Measurements from ENCODE around the gene GRK5. TPM values are rescaled to one million over a fixed set of nuclear protein-coding genes. Genes with fewer than 3 reads are reported as not detected.

The GRK5 gene
- total and polyA plus RNA-seq, 9 of the 15 experiments (the other 6 are each of a cell fraction or from before 2014, with no cell fraction given): 0.46 to 0.83 (median 0.67) TPM; not detected in 2

DNA sequence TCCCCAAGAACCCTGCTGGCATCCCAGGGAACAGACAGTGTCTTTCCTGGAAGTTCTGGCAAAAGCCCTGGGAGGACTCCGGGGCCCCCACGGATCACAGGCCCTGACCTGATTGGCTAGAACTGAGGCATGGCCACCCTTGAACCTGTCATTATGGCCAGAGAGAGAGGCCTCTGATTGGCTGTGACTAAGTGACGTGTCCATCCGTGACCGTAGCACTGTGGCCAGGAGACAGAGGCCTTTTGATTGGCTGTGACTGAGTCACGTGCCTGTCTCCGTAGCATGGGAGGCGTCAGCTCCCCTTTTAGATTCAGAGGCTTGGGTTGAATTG is 171.3 kb downstream of the GRK5 start (continued):
- TF ChIP-seq, protein P1, sequence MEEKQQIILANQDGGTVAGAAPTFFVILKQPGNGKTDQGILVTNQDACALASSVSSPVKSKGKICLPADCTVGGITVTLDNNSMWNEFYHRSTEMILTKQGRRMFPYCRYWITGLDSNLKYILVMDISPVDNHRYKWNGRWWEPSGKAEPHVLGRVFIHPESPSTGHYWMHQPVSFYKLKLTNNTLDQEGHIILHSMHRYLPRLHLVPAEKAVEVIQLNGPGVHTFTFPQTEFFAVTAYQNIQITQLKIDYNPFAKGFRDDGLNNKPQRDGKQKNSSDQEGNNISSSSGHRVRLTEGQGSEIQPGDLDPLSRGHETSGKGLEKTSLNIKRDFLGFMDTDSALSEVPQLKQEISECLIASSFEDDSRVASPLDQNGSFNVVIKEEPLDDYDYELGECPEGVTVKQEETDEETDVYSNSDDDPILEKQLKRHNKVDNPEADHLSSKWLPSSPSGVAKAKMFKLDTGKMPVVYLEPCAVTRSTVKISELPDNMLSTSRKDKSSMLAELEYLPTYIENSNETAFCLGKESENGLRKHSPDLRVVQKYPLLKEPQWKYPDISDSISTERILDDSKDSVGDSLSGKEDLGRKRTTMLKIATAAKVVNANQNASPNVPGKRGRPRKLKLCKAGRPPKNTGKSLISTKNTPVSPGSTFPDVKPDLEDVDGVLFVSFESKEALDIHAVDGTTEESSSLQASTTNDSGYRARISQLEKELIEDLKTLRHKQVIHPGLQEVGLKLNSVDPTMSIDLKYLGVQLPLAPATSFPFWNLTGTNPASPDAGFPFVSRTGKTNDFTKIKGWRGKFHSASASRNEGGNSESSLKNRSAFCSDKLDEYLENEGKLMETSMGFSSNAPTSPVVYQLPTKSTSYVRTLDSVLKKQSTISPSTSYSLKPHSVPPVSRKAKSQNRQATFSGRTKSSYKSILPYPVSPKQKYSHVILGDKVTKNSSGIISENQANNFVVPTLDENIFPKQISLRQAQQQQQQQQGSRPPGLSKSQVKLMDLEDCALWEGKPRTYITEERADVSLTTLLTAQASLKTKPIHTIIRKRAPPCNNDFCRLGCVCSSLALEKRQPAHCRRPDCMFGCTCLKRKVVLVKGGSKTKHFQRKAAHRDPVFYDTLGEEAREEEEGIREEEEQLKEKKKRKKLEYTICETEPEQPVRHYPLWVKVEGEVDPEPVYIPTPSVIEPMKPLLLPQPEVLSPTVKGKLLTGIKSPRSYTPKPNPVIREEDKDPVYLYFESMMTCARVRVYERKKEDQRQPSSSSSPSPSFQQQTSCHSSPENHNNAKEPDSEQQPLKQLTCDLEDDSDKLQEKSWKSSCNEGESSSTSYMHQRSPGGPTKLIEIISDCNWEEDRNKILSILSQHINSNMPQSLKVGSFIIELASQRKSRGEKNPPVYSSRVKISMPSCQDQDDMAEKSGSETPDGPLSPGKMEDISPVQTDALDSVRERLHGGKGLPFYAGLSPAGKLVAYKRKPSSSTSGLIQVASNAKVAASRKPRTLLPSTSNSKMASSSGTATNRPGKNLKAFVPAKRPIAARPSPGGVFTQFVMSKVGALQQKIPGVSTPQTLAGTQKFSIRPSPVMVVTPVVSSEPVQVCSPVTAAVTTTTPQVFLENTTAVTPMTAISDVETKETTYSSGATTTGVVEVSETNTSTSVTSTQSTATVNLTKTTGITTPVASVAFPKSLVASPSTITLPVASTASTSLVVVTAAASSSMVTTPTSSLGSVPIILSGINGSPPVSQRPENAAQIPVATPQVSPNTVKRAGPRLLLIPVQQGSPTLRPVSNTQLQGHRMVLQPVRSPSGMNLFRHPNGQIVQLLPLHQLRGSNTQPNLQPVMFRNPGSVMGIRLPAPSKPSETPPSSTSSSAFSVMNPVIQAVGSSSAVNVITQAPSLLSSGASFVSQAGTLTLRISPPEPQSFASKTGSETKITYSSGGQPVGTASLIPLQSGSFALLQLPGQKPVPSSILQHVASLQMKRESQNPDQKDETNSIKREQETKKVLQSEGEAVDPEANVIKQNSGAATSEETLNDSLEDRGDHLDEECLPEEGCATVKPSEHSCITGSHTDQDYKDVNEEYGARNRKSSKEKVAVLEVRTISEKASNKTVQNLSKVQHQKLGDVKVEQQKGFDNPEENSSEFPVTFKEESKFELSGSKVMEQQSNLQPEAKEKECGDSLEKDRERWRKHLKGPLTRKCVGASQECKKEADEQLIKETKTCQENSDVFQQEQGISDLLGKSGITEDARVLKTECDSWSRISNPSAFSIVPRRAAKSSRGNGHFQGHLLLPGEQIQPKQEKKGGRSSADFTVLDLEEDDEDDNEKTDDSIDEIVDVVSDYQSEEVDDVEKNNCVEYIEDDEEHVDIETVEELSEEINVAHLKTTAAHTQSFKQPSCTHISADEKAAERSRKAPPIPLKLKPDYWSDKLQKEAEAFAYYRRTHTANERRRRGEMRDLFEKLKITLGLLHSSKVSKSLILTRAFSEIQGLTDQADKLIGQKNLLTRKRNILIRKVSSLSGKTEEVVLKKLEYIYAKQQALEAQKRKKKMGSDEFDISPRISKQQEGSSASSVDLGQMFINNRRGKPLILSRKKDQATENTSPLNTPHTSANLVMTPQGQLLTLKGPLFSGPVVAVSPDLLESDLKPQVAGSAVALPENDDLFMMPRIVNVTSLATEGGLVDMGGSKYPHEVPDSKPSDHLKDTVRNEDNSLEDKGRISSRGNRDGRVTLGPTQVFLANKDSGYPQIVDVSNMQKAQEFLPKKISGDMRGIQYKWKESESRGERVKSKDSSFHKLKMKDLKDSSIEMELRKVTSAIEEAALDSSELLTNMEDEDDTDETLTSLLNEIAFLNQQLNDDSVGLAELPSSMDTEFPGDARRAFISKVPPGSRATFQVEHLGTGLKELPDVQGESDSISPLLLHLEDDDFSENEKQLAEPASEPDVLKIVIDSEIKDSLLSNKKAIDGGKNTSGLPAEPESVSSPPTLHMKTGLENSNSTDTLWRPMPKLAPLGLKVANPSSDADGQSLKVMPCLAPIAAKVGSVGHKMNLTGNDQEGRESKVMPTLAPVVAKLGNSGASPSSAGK (IDR thresholded peaks at IDR 0.05): peak; percentile 57; the same call in 1 of the 2 replicates
- TF ChIP-seq SMAD1 (IDR thresholded peaks at IDR 0.05; ENCODE audit: low read depth, low read length, partially characterized antibody): no peak
- TF ChIP-seq ATF1 (CRISPR knock-in tag; IDR thresholded peaks at IDR 0.05): no peak
- peak; percentile 49 for TF ChIP-seq ATF1 (tag; IDR thresholded peaks at IDR 0.05)
- TF ChIP-seq TOE1 (IDR thresholded peaks at IDR 0.05; ENCODE audit: borderline replicate concordance): peak; percentile 74
- TF ChIP-seq TOE1 (CRISPR knock-in tag; IDR thresholded peaks at IDR 0.05; ENCODE audit: borderline replicate concordance, low read depth): no peak
- TF ChIP-seq BCOR (IDR thresholded peaks at IDR 0.05): no peak
- TF ChIP-seq L3MBTL2 (IDR thresholded peaks at IDR 0.05): peak; percentile 30; the same call in 1 of the 2 replicates
- TF ChIP-seq ZNF316 (IDR thresholded peaks at IDR 0.05): no peak

All from K562 (cell line).